Fibroblast of lung (primary cell): ENCODE measurements around the gene RIT2.

Experiments used
- EZH2 ChIP-seq: IDR thresholded peaks from 2 replicates; pipeline ENCODE4 v1.5.1; 2012; ENCODE audit warnings: low read length, control low read depth, mild to moderate bottlenecking; ENCODE audit errors: missing control alignments
- TF ChIP-seq, protein P1 (sequence below), 2 donors: IDR thresholded peaks in 1 of 2; conservative IDR thresholded peaks in 1 of 2; 1 replicate in 1 of 2; 2 replicates in 1 of 2; pipeline ENCODE4 v1.5.1; 2011 to 2012; ENCODE audit warnings: low read length in 2 of 2, control low read depth in 1 of 2, inconsistent platforms in 1 of 2, low read depth in 1 of 2, mild to moderate bottlenecking in 1 of 2

DNA sequence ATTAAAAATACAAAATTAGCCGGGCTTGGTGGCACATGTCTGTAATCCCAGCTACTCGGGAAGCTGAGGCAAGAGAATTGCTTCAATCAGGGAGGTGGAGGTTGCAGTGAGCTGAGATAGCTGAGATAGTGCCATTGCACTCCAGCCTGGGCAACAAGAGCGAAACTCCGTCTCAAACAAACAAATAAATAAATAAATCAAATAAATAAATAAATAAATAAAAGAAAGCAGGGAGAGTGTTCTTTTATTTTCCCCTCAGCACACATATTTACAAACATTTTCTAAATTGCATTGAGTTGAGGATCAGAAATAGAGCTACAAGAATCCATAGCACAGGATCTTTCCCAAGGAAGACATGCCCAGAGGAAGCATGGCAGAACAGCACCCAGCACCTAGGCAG, 71.9 kb downstream of the RIT2 start:
- TF ChIP-seq, protein P1, sequence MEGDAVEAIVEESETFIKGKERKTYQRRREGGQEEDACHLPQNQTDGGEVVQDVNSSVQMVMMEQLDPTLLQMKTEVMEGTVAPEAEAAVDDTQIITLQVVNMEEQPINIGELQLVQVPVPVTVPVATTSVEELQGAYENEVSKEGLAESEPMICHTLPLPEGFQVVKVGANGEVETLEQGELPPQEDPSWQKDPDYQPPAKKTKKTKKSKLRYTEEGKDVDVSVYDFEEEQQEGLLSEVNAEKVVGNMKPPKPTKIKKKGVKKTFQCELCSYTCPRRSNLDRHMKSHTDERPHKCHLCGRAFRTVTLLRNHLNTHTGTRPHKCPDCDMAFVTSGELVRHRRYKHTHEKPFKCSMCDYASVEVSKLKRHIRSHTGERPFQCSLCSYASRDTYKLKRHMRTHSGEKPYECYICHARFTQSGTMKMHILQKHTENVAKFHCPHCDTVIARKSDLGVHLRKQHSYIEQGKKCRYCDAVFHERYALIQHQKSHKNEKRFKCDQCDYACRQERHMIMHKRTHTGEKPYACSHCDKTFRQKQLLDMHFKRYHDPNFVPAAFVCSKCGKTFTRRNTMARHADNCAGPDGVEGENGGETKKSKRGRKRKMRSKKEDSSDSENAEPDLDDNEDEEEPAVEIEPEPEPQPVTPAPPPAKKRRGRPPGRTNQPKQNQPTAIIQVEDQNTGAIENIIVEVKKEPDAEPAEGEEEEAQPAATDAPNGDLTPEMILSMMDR (conservative IDR thresholded peaks at IDR 0.05 in 1 of 2, IDR thresholded peaks at IDR 0.05 in 1 of 2; ENCODE audit: low read depth in 1 of 2, low read length in 2 of 2) = no peak
- TF ChIP-seq EZH2 = no peak
